ENCODE data around the gene SMIM36. TPM values are rescaled to one million over a fixed set of nuclear protein-coding genes. Genes with fewer than 3 reads are reported as not detected.
"Not testable (repeated sequence)": the region's sequence is repeated elsewhere in the genome, so short reads cannot be mapped to it uniquely, and the experiment has no call there.

Gene SMIM36
- total RNA-seq, 4 donors from 2014 or later = not detected

- DNase-seq (ENCODE audit: low spot score) (no peak), ATAC-seq (ENCODE audit: low FRiP score) (no peak)
- no peak for TF ChIP-seq CTCF (IDR thresholded peaks at IDR 0.05)
These were observed 99.8 kb downstream of the SMIM36 start for GRCh38 chr17:55411463-55411855.

DNA sequence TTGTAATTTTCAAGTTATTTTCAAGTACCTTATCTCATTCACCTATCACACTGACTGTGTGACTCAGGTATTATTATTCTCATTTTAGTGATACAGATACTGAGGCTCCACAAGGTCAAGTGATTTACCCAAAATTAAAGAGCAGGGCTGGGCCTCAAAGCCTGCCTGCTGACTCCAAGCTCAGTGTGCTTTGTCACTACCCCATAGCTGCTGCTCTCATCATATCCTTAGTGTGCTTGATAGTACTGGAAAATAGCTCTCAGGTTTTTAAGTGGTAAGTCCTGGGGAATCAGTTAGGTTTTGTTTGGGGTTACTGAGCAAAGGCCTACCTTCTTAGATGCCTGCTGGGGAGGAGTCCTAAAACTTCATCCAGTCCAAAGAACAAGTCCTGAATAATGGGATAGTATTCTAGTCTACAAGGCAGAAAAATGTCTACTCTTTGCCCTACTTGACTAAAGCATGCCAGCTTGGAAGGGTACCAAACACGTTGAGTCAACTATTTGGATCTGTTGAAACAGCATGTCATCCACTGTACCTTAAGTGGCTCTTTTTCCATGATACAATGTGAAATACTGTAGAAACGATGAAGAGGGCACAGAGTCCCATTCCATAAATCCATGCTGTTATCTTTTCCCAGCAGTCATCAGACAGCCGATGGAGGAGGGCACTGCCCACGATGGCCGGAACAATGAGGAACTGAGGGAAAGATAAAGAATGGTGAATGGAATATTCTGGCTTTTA is 100.4 kb downstream of the SMIM36 start:
- DNase-seq (ENCODE audit: low spot score) (no peak), ATAC-seq (ENCODE audit: low FRiP score) (no peak)
- no peak for TF ChIP-seq CTCF (IDR thresholded peaks at IDR 0.05)

- DNase-seq (ENCODE audit: low spot score) (no peak), ATAC-seq (ENCODE audit: low FRiP score) (no peak)
- no peak for TF ChIP-seq CTCF (IDR thresholded peaks at IDR 0.05)
These were observed 102.0 kb downstream of the SMIM36 start for GRCh38 chr17:55409030-55409800.

DNA sequence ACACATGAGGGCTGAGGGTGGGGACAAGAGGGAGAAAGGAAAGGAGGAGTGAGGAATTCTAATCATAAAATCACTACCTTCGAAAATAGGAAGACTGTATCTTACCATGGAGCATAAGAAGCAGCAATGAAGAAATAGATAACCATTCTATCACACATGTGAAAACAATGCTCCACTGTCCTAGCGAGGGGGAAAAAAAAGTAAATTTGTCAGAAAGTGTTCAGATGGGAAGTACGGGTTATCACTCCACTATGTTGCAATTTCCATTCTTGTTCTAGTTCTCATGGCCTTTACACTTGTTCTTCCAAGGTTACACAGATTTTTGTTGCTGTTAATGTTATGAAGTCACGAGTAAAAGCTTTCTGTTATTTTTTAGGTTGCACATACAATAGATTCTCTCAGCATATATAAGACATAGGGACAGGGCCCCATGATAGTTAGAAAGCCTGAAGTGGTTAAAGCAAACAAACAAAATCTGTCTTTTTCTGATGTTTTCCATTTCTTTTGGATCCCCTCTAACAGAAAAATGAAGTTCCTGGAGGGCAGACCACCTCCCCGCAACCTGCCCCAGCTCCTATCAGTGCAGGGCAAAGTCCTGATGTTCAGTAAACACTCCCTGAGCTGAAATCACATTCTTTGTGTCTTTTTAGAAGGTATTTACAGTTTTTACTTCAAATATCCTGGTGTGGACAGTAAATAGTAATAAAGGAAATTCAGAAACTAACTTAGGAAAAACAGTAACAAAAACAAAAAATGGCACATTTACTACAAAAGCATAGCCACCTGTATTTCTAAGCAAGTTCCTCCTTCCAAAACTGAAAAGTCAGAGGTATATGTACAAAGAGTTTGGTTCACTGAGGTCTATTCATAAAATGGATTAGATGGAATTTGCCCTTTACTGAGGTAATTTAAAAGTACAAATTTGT is 103.3 kb downstream of the SMIM36 start:
- ATAC-seq (ENCODE audit: low FRiP score) = no peak
- no peak for TF ChIP-seq CTCF (IDR thresholded peaks at IDR 0.05)
- DNase-seq (ENCODE audit: low spot score) = no peak

GRCh38 chr17:55405600-55405999 is 105.7 kb downstream of the SMIM36 start:
- no peak for TF ChIP-seq CTCF (IDR thresholded peaks at IDR 0.05)
- ATAC-seq (ENCODE audit: low FRiP score) = no peak

GRCh38 chr17:55404197-55404596 is 107.1 kb downstream of the SMIM36 start:
- ATAC-seq (ENCODE audit: low FRiP score); DNase-seq (ENCODE audit: low spot score): not testable (repeated sequence)

More at GRCh38 chr17:55405600-55405999, 105.7 kb downstream of the SMIM36 start:
- no peak for DNase-seq (ENCODE audit: low spot score)

- ATAC-seq (ENCODE audit: low FRiP score) (no peak), DNase-seq (ENCODE audit: low spot score) (no peak)
- TF ChIP-seq CTCF (IDR thresholded peaks at IDR 0.05) = no peak
These were observed 108.9 kb downstream of the SMIM36 start for GRCh38 chr17:55402374-55402773.

Data from omental fat pad (tissue), 4 donors.